ENCODE results near the gene SHROOM1.

GRCh38 chr5:132865668-132866341 is 35.4 kb upstream of the SHROOM1 start:
- no peak for TF ChIP-seq CTCF (IDR thresholded peaks at IDR 0.05; ENCODE audit: low read length)
- TF ChIP-seq EZH2 (optimal IDR thresholded peaks at IDR 0.05; ENCODE audit: low read depth, low read length): no peak
- no peak for TF ChIP-seq EZH2phosphoT487 (IDR thresholded peaks at IDR 0.05; ENCODE audit: low read length)
